Superior temporal gyrus (tissue), 1 donor: Measurements from ENCODE around the gene LRRFIP2.
"Not testable (repeated sequence)": the region's sequence is repeated elsewhere in the genome, so short reads cannot be mapped to it uniquely, and the experiment has no call there.

ENCODE experiments used
- DNase-seq: peaks from one replicate; pipeline ENCODE4 v3.0.0-alpha.2; 2016; ENCODE audit errors: extremely low spot score

Gene LRRFIP2

GRCh38 chr3:37143821-37144220 is 30.6 kb downstream of the LRRFIP2 start:
- no peak for DNase-seq

- DNase-seq, result no peak
Observed at GRCh38 chr3:37141676-37142075, 32.7 kb downstream of the LRRFIP2 start.

- no peak for DNase-seq
Observed at GRCh38 chr3:37140899-37141541, 33.4 kb downstream of the LRRFIP2 start.

GRCh38 chr3:37139567-37140052 is 34.8 kb downstream of the LRRFIP2 start:
- no peak for DNase-seq

DNA sequence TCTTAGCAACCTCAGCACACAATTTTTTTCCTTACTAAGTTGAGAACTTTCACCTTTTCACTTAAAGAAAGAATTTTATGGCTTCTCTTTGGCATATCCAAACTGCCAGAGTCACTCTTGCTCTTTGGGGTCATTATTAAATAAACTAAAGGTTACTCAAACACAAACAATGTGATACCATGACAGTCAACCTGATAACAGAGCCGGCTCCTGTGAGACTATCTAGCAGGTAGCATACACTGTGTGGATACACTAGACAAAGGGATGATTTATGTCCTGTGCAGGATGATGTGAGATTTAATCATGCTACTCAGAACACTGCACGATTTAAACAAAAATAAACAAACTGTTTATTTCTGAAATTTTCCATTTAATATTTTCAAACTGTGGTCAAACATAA is 35.6 kb downstream of the LRRFIP2 start:
- DNase-seq, result no peak

- no peak for DNase-seq
Observed at GRCh38 chr3:37137516-37137915, 36.9 kb downstream of the LRRFIP2 start.

DNA sequence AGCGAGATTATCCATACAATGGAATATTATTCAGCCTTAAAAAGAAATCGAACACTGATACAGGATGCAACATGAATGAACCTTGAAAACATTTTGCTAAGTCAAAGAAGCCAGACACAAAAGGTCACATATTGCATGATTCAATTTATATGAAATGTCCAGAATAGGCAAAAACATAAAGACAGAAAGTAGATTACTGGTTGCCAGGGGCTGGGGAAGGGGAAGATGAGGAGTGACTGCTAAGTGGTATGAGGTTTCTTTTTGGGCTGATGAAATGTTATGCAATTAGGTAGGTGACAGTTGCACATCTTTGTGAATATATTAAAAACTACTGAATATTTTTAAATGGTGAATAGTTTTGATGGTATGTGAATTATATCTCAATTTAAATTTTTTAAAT is 38.3 kb downstream of the LRRFIP2 start:
- no peak for DNase-seq

GRCh38 chr3:37135561-37135960 is 38.8 kb downstream of the LRRFIP2 start:
- DNase-seq, result no peak

- no peak for DNase-seq
Observed at GRCh38 chr3:37132334-37132733, 42.0 kb downstream of the LRRFIP2 start.

- DNase-seq, result no peak
Observed at GRCh38 chr3:37131860-37132144, 42.6 kb downstream of the LRRFIP2 start.

- no peak for DNase-seq
Observed at GRCh38 chr3:37130984-37131859, 43.2 kb downstream of the LRRFIP2 start.

DNA sequence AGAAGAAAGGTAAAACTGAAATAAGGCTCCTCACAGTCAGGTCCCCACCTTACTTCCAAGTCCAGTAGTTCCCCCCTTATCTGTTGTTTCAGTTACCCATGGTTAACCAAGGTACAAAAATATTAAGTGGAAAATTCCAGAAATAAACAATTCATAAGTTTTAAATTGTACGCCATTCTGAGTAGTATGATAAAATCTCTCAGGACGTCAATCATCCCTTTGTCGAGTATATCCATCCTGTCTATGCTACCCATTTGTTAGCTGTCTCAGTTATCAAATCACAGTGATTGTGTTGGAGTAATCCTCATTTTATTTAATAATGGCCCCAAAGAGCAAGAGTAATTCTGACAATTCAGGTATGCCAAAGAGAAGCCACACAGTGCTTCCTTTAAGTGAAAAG is 43.9 kb downstream of the LRRFIP2 start:
- no peak for DNase-seq

GRCh38 chr3:37129871-37130270 is 44.5 kb downstream of the LRRFIP2 start:
- DNase-seq, result no peak

- no peak for DNase-seq
Observed at GRCh38 chr3:37127340-37127739, 47.0 kb downstream of the LRRFIP2 start.

DNA sequence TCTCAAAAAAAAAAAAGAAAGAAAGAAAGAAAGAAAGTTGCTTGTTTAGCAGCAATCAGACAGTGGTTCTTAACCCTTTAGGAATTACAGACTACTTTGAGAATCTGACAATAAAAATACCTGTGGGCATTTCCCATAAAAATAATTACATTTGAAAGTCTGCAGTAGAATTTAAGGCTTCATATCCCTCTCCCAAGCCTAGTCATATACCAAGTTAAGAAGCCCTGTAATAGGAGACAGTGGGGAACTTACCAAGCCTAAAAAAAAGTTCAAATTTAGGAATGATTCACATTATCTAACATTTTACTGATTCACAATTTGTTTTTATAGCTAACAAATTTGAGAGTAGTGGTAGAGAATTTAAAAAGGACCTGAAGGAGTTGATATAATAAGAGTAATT is 47.5 kb downstream of the LRRFIP2 start:
- no peak for DNase-seq

GRCh38 chr3:37125195-37126073 is 48.9 kb downstream of the LRRFIP2 start:
- DNase-seq, result no peak

GRCh38 chr3:37124435-37124834 is 49.9 kb downstream of the LRRFIP2 start:
- DNase-seq, result no peak

GRCh38 chr3:37123292-37123691 is 51.1 kb downstream of the LRRFIP2 start:
- DNase-seq, result no peak

DNA sequence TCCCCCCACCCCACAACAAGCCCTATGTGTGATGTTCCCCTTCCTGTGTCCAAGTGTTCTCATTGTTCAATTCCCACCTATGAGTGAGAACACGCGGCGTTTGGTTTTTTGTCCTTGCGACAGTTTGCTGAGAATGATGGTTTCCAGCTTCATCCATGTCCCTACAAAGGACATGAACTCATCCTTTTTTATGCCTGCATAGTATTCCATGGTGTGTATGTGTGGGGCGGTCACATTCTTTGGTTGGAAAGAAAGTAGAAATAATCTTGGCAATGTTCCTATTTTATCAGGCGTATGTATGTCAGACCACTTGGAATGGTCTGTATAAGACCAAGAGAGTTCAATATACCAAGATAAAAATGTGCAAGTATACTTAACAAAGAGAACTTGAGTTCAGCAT is 52.3 kb downstream of the LRRFIP2 start:
- not testable (repeated sequence) for DNase-seq

DNA sequence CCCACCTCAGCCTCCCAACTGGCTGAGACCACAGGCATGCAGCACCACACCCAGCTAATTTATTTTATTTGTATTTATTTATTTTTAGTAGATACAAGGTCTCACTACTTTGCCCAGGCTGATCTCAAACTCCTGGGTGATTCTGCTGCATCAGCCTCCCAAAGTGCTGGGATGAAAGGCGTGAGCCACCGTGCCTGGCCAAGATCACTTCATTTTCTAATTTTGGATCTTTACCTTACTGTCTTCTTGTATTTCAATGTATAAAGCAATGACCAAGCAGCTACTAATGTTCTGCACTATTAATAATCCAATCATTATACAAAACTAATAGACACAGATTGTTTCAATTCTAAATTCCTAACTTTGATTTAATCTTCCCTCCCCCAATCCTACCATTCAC is 56.2 kb downstream of the LRRFIP2 start:
- no peak for DNase-seq

GRCh38 chr3:37117548-37117947 is 56.8 kb downstream of the LRRFIP2 start:
- DNase-seq, result no peak

DNA sequence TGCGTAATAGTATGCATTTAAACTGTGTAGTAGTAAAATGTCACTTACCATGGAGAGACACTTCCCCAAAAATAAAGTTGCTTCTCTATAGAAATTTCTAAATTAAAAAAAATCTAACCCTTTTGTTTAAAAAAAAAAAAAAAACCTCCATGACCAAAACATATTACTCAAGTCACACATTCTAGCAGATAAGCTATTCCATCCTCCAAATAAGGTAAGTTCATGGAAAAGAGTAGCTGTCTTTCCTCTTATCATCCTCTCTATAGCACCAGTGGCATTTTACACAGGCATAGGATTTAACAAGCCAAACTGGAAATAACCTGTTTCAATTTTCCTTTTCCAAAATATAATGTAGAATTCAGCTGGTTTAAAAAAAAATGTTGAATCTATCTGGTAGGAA is 57.4 kb downstream of the LRRFIP2 start:
- DNase-seq, result no peak
